GM12878 (cell line): ENCODE measurements around the gene ALDH1A1. TPM values are rescaled to one million over a fixed set of nuclear protein-coding genes. Genes with fewer than 3 reads are reported as not detected.

Source experiments
- ATAC-seq: fragments of 200-7000 bp; cut with Tn5 transposase; 3 replicates; pipeline ENCODE4 v1.9.1; 2020; ENCODE audit warnings: mild to moderate bottlenecking, moderate library complexity
- BruUV-seq: library from RNA; stranded (reverse); fragments of 400-500 nt; replicated peaks from 2 replicates; lab custom pipeline; 2021; lab: Mats Ljungman, UMichigan
- CTCF ChIA-PET: fragments of 300-600 bp; sonication (Branson Sonifier 250); formaldehyde crosslinking; extraction: SDS; loops from one replicate; lab custom pipeline; 2021; ENCODE audit warnings: inconsistent platforms; lab: Yijun Ruan, JAX
- POLR2A ChIA-PET: fragments of 350-600 bp; formaldehyde crosslinking; extraction: SDS; loops from one replicate; lab custom pipeline; 2021; ENCODE audit warnings: inconsistent platforms; lab: Charles Lee
- RAD21 ChIA-PET: fragments of 300-600 bp; sonication (Branson Sonifier 250); formaldehyde crosslinking; loops from one replicate; lab custom pipeline; 2023; ENCODE audit warnings: antibody characterized with exemption; ENCODE audit not compliant: unreplicated experiment; lab: Charles Lee
- SMC1A ChIA-PET: fragments of 300-600 bp; sonication (Branson Sonifier 250); formaldehyde crosslinking; loops from one replicate; lab custom pipeline; 2023; ENCODE audit not compliant: unreplicated experiment, uncharacterized antibody; lab: Charles Lee
- DNase-seq: peaks from one replicate; pipeline ENCODE4 v3.0.0-alpha.2; 2011; ENCODE audit warnings: low read depth, low spot score
- FAIRE-seq: peaks from 3 replicates; lab custom pipeline; 2011; peaks lifted over from hg19 to GRCh38; lab: Jason Lieb, UNC
- H2AFZ ChIP-seq: 2 replicates; pipeline ENCODE4 v1.6.0; 2011; ENCODE audit warnings: low read depth, low read length, control low read depth; ENCODE audit not compliant: control insufficient read depth
- H3K27ac ChIP-seq: 2 replicates; pipeline ENCODE4 v1.5.1; 2011; ENCODE audit warnings: control low read depth; ENCODE audit not compliant: control insufficient read depth, insufficient read depth
- H3K27me3 ChIP-seq, 2 experiments: replicated peaks in 1 of 2; 2 replicates each; pipeline versions ENCODE4 v1.6.0 to v1.6.1; 2011; ENCODE audit warnings: low read length in 1 of 2; ENCODE audit not compliant: control insufficient read depth in 2 of 2, insufficient read depth in 2 of 2
- H3K36me3 ChIP-seq, 2 experiments: 2 replicates each; pipeline ENCODE4 v1.5.1; 2011; ENCODE audit warnings: low read length in 1 of 2; ENCODE audit not compliant: control insufficient read depth in 2 of 2, insufficient read depth in 2 of 2
- H3K4me1 ChIP-seq: 2 replicates; pipeline ENCODE4 v1.6.1; 2011; ENCODE audit warnings: mild to moderate bottlenecking, low read length, moderate library complexity, mixed read lengths; ENCODE audit not compliant: control insufficient read depth, insufficient read depth
- H3K4me2 ChIP-seq: 2 replicates; pipeline ENCODE4 v1.6.0; 2011; ENCODE audit warnings: control low read depth; ENCODE audit not compliant: control insufficient read depth, insufficient read depth
- H3K4me3 ChIP-seq: fragments of 200-600 bp; sonication (generic); 2 replicates; pipeline ENCODE4 v1.5.1; 2016
- H3K79me2 ChIP-seq: 2 replicates; pipeline ENCODE4 v1.6.0; 2011; ENCODE audit warnings: low read length; ENCODE audit not compliant: control insufficient read depth, insufficient read depth
- H3K9ac ChIP-seq: 2 replicates; pipeline ENCODE4 v1.8.0; 2011; ENCODE audit warnings: low read length, control low read depth, mixed read lengths; ENCODE audit not compliant: control insufficient read depth, insufficient read depth
- H3K9me3 ChIP-seq: replicated peaks from 3 replicates; pipeline ENCODE4 v1.5.1; 2011; ENCODE audit warnings: mild to moderate bottlenecking, low read length; ENCODE audit not compliant: control insufficient read depth, insufficient read depth
- H4K20me1 ChIP-seq: 2 replicates; pipeline ENCODE4 v1.6.0; 2011; ENCODE audit not compliant: control insufficient read depth, insufficient read depth
- BMI1 ChIP-seq: fragments of 450-650 bp; IDR thresholded peaks from 2 replicates; pipeline ENCODE4 v1.6.1; 2016; ENCODE audit warnings: mild to moderate bottlenecking, moderate library complexity, borderline replicate concordance
- CHD1 ChIP-seq: IDR thresholded peaks from 2 replicates; pipeline ENCODE4 v1.6.1; 2012; ENCODE audit warnings: low read depth, low read length, improper control_type of control experiment
- CREB1 ChIP-seq: IDR thresholded peaks from 2 replicates; pipeline ENCODE4 v1.6.1; 2012; ENCODE audit warnings: low read depth, mild to moderate bottlenecking, inconsistent platforms
- E2F8 ChIP-seq: fragments of 450-650 bp; IDR thresholded peaks from 2 replicates; pipeline ENCODE4 v1.6.1; 2018; ENCODE audit warnings: mild to moderate bottlenecking, low read depth, moderate library complexity; ENCODE audit not compliant: partially characterized antibody
- EED ChIP-seq: sonication (generic); IDR thresholded peaks from 2 replicates; pipeline ENCODE4 v1.6.1; 2016; ENCODE audit warnings: antibody characterized with exemption, low read depth
- EP300 ChIP-seq, 2 experiments: fragments of 150-350 bp in 1 of 2; IDR thresholded peaks; 2 replicates each; pipeline ENCODE4 v1.6.1; 2011 to 2012; ENCODE audit warnings: low read depth in 2 of 2, low read length in 2 of 2, borderline replicate concordance in 1 of 2, improper control_type of control experiment in 1 of 2, inconsistent platforms in 1 of 2; ENCODE audit not compliant: control insufficient read depth in 1 of 2
- NFIC ChIP-seq: IDR thresholded peaks from 2 replicates; pipeline ENCODE4 v1.6.1; 2012; ENCODE audit warnings: low read depth, mild to moderate bottlenecking, inconsistent platforms, low read length, moderate library complexity
- SREBF1 ChIP-seq: IDR thresholded peaks from 2 replicates; pipeline ENCODE4 v1.6.1; 2012; ENCODE audit warnings: mild to moderate bottlenecking, low read length
- STAT1 ChIP-seq: fragments of 450-650 bp; conservative IDR thresholded peaks from 2 replicates; pipeline ENCODE4 v1.6.1; 2014; ENCODE audit warnings: antibody characterized with exemption, mild to moderate bottlenecking
- STAT3 ChIP-seq: IDR thresholded peaks from 2 replicates; pipeline ENCODE4 v1.6.1; 2011; ENCODE audit warnings: low read depth, low read length, improper control_type of control experiment
- ZNF217 ChIP-seq: fragments of 450-650 bp; IDR thresholded peaks from 2 replicates; pipeline ENCODE4 v1.6.1; 2017; ENCODE audit warnings: antibody characterized with exemption, mild to moderate bottlenecking
- ZNF24 ChIP-seq: fragments of 450-650 bp; IDR thresholded peaks from 2 replicates; pipeline ENCODE4 v1.6.1; 2017; ENCODE audit warnings: antibody characterized with exemption, mild to moderate bottlenecking
- WGBS: methylation state at CpG from one replicate; pipeline ENCODE4 v1.1.6; 2016; ENCODE audit warnings: low lambda C conversion rate; ENCODE audit not compliant: insufficient replicate concordance, insufficient coverage; ENCODE audit errors: missing lambda C conversion rate; 5-methylcytosine and 5-hydroxymethylcytosine counted together
- in situ Hi-C: fragments of 300-500 bp; cut with MboI; formaldehyde crosslinking; loops from 9 replicates; pipeline ENCODE4 v1.14.3; 2018; ENCODE audit warnings: mixed read lengths
- intact Hi-C: fragments of 100-400 bp; cut with micrococcal nuclease; formaldehyde crosslinking; loops from one replicate; pipeline ENCODE4 v1.14.2; 2022; ENCODE audit not compliant: unreplicated experiment
- polyA plus RNA-seq, 11 experiments: library from polyadenylated mRNA; depleted of rRNA in 4 of 11; unstranded in 6 of 11; stranded (reverse) in 5 of 11; fragments of >200 nt; fragmentation: Nextera tagmentation in 4 of 11; fragmentation: Illumina TruSeq in 1 of 11; extraction: Ambion mirVana in 4 of 11; extraction: Trizol in 1 of 11; gene quantifications; 1 replicate in 1 of 11; 2 replicates in 10 of 11; pipeline versions ENCODE4 v1.2.1 to v1.2.3, GENCODE V29; 2011 to 2016; ENCODE audit warnings: inconsistent platforms in 2 of 11, missing spikeins in 2 of 11, low read depth in 1 of 11
- total RNA-seq, 4 experiments: library from RNA; depleted of rRNA in 3 of 4; stranded (reverse); fragments of >200 nt in 3 of 4; fragmentation: Illumina TruSeq in 1 of 4; extraction: Trizol in 1 of 4; gene quantifications; 2 replicates each; pipeline versions ENCODE4 v1.2.1 to v1.2.3, GENCODE V29; 2013 to 2021
- TF ChIP-seq, protein P1 (sequence below): IDR thresholded peaks from 2 replicates; pipeline ENCODE4 v1.6.1; 2011; ENCODE audit warnings: mild to moderate bottlenecking, low read depth, low read length, moderate library complexity; ENCODE audit not compliant: insufficient replicate concordance

The ALDH1A1 gene
- total and polyA plus RNA-seq, 10 of the 15 experiments (the other 5 are each of a cell fraction or from before 2014, with no cell fraction given), result 0.03 to 0.54 TPM; not detected in 8

DNA sequence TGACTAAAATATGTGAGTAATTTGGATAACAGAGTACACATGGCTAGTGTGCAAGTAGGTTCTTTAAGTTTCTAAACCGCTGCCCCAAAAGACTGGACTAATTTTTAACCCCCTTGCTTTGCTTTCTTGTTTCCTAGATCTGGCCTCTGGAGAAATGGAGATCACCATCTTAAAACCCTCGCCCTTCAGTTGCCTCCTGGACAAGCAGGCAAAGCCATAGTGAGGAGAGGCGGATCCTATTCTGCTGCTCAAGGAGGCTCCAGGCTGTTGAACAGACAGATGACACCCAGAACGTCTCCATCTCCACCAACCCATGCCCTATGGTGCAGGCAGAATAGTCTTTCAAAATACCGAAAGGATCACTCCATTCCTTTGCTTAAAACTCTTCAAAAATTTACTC lies 28.6 kb upstream of the ALDH1A1 start (continued):
- no peak for TF ChIP-seq EED
- TF ChIP-seq SREBF1, result no peak
- TF ChIP-seq CHD1, result no peak
- no peak for TF ChIP-seq CREB1

GRCh38 chr9:72980600-72981265 lies 27.9 kb upstream of the ALDH1A1 start:
- H3K4me1 ChIP-seq, result no peaks in the 10 kb centered on the region
- WGBS, result 55% methylated on average over 12 of the region's 12 CpGs
- ChIA-PET CTCF (no interaction called here), POLR2A (no interaction called here), SMC1A (no interaction called here), RAD21 (no interaction called here)
- DNase-seq (no peak), ATAC-seq (no peak), FAIRE-seq (no peak)
- H3K9ac ChIP-seq, result no peak overlapping the region
- intact Hi-C loops (no loop called here), in situ Hi-C loops (no loop called here)
- H4K20me1 ChIP-seq, result no peaks in the 10 kb centered on the region
- no peaks in the 10 kb centered on the region for H3K9me3 ChIP-seq
- no peak overlapping the region for H3K27ac ChIP-seq
- H3K36me3 ChIP-seq, result no peaks in the 10 kb centered on the region
- no peaks in the 10 kb centered on the region for H3K27me3 ChIP-seq
- BruUV-seq, result no TSS peak
- TF ChIP-seq BMI1 (no peak), E2F8 (no peak), EP300 (IDR thresholded peaks at IDR 0.05; ENCODE audit: borderline replicate concordance in 1 of 2, control insufficient read depth in 1 of 2, low read depth in 2 of 2, low read length in 2 of 2) (no peak), ZNF24 (no peak), ZNF217 (no peak), NFIC (no peak), STAT3 (no peak), STAT1 (no peak)
- TF ChIP-seq, protein P1, sequence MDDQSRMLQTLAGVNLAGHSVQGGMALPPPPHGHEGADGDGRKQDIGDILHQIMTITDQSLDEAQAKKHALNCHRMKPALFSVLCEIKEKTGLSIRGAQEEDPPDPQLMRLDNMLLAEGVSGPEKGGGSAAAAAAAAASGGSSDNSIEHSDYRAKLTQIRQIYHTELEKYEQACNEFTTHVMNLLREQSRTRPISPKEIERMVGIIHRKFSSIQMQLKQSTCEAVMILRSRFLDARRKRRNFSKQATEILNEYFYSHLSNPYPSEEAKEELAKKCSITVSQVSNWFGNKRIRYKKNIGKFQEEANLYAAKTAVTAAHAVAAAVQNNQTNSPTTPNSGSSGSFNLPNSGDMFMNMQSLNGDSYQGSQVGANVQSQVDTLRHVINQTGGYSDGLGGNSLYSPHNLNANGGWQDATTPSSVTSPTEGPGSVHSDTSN, result no peak
- no peak overlapping the region for H2AFZ ChIP-seq
- no peak overlapping the region for H3K4me2 ChIP-seq
- H3K79me2 ChIP-seq, result no peaks in the 10 kb centered on the region
- no peak overlapping the region for H3K4me3 ChIP-seq
